ENCODE measurements around the gene RNU7-1. TPM values are rescaled to one million over a fixed set of nuclear protein-coding genes. Genes with fewer than 3 reads are reported as not detected.

The RNU7-1 gene
- total and polyA plus RNA-seq, 2 of the 4 experiments (the other 2 are of a cell fraction): not detected

- Histone ChIP-seq H4K91ac (ENCODE audit: insufficient read depth, low read depth, low read length) (no peak overlapping the region), H3K4me2 (ENCODE audit: low read depth, low read length) (no peak overlapping the region), H4K8ac (ENCODE audit: low read depth in 2 of 2, low read length in 2 of 2) (no peak overlapping the region), H3K27me3 (ENCODE audit: control insufficient read depth, insufficient read depth, low read length) (no peaks in the 10 kb centered on the region), H2BK5ac (ENCODE audit: low read depth, low read length, poor library complexity, severe bottlenecking) (no peak overlapping the region), H3K9me3 (ENCODE audit: control insufficient read depth, insufficient read depth, low read length) (no peaks in the 10 kb centered on the region), H2BK15ac (ENCODE audit: low read depth, low read length) (no peak overlapping the region), H3K23ac (ENCODE audit: low read depth, low read length) (no peak overlapping the region), H3K18ac (ENCODE audit: low read depth, low read length) (no peak overlapping the region), H3K79me1 (ENCODE audit: low read depth in 1 of 2, low read length in 2 of 2) (peaks cover 4 to 9% of the 10 kb centered on the region in 2 experiments; a peak in 2 of 4 replicates), H4K20me1 (ENCODE audit: insufficient read depth, low read length) (no peaks in the 10 kb centered on the region), H2AK9ac (replicated peaks; ENCODE audit: low read depth, low read length, poor library complexity) (no peak overlapping the region), H2BK120ac (ENCODE audit: low read depth, low read length) (no peak overlapping the region), H4K5ac (ENCODE audit: low read depth, low read length) (no peak overlapping the region), H2AK5ac (ENCODE audit: low read depth, low read length) (no peak overlapping the region), H3K14ac (replicated peaks; ENCODE audit: low read depth, low read length) (no peak overlapping the region), H2BK20ac (ENCODE audit: low read depth, low read length) (no peak overlapping the region), H2AFZ (replicated peaks; ENCODE audit: low read length, poor library complexity) (no peak overlapping the region), H3K9me1 (ENCODE audit: insufficient read depth, low read length) (peaks cover 3% of the 10 kb centered on the region; the same call in 1 of the 2 replicates), H3K9ac (ENCODE audit: low read depth, low read length) (no peak overlapping the region), H3K4me1 (ENCODE audit: control insufficient read depth, insufficient read depth, low read length) (no peaks in the 10 kb centered on the region), H3K4ac (ENCODE audit: low read depth, low read length) (no peak overlapping the region), H3K56ac (ENCODE audit: extremely low read depth, insufficient read depth, low read length) (no peak overlapping the region), H3K36me3 (ENCODE audit: control insufficient read depth, insufficient read depth, low read length) (peaks cover 63% of the 10 kb centered on the region), H3K4me3 (ENCODE audit: insufficient read depth, low read depth, low read length) (no peak overlapping the region), H3K27ac (ENCODE audit: insufficient read depth, low read length) (no peak overlapping the region)
- in situ Hi-C loops (cut with MboI; ENCODE audit: low sequenced_read_pairs) (no loop called here), dilution Hi-C loops (cut with HindIII; ENCODE audit: low sequenced_read_pairs, unreplicated experiment) (no loop called here), intact Hi-C loops (cut with micrococcal nuclease) (no loop called here)
- no CpG with 5 or more reads among the region's 4 CpGs for WGBS, 2 experiments (ENCODE audit: extremely low coverage in 2 of 2, insufficient read length in 1 of 2)
- TF ChIP-seq RAD21 (IDR thresholded peaks at IDR 0.05; ENCODE audit: low read length) (no peak), MXI1 (IDR thresholded peaks at IDR 0.05; ENCODE audit: borderline replicate concordance, low read depth, low read length) (no peak), CHD1 (IDR thresholded peaks at IDR 0.05; ENCODE audit: low read depth, low read length) (no peak), POLR2A (IDR thresholded peaks at IDR 0.05; ENCODE audit: low read depth, low read length) (no peak), RCOR1 (IDR thresholded peaks at IDR 0.05; ENCODE audit: insufficient replicate concordance, low read length) (no peak), MAZ (IDR thresholded peaks at IDR 0.05; ENCODE audit: borderline replicate concordance, low read depth, low read length) (no peak), RFX5 (IDR thresholded peaks at IDR 0.05; ENCODE audit: low read depth, low read length) (no peak), BHLHE40 (IDR thresholded peaks at IDR 0.05; ENCODE audit: low read depth, low read length) (no peak)
- TF ChIP-seq, protein P1, sequence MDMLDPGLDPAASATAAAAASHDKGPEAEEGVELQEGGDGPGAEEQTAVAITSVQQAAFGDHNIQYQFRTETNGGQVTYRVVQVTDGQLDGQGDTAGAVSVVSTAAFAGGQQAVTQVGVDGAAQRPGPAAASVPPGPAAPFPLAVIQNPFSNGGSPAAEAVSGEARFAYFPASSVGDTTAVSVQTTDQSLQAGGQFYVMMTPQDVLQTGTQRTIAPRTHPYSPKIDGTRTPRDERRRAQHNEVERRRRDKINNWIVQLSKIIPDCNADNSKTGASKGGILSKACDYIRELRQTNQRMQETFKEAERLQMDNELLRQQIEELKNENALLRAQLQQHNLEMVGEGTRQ (IDR thresholded peaks at IDR 0.05; ENCODE audit: low read depth, low read length): no peak
- DNase-seq (no peak), ATAC-seq (ENCODE audit: low read depth) (no peak)
- CTCF ChIA-PET: no interaction called here
- BruUV-seq (replicated peaks): no TSS peak
- POLR2A ChIA-PET (ENCODE audit: unreplicated experiment): no interaction called here
Observed at GRCh38 chr12:6980075-6980474, 36.5 kb downstream of the RNU7-1 start.

Measured in IMR-90 (cell line).